ENCODE results near the gene CELA2B.
"Not testable (repeated sequence)": the region's sequence is repeated elsewhere in the genome, so short reads cannot be mapped to it uniquely, and the experiment has no call there.

DNA sequence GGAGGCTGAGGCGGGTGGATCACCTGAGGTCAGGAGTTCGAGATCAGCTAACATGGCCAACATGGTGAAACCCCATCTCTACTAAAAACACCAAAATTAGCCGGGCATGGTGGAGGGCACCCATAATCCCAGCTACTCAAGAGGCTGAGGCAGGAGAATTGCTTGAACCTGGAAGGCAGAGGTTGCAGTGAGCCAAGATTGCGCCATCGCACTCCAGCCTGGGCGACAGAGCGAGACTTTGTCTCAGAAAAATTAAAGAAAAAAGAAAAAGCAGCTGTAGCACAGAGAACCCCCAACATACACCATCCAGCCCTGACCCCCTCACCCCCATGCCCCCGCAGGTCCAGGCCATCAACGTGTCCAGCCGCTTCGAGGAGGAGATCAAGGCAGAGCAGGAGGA lies 47.7 kb upstream of the CELA2B start:
- not testable (repeated sequence) for TF ChIP-seq ZEB2 (tag by site-specific recombination; IDR thresholded peaks at IDR 0.05); ZBTB49 (tag by site-specific recombination; IDR thresholded peaks at IDR 0.05; ENCODE audit: low read depth); ZNF37A (tag by site-specific recombination; IDR thresholded peaks at IDR 0.05); ZNF768 (tag by site-specific recombination; IDR thresholded peaks at IDR 0.05); ZNF585B (tag by site-specific recombination; IDR thresholded peaks at IDR 0.05); ZIC2 (tag by site-specific recombination; IDR thresholded peaks at IDR 0.05); ZNF473 (tag by site-specific recombination; IDR thresholded peaks at IDR 0.05)
- TF ChIP-seq, protein P1, sequence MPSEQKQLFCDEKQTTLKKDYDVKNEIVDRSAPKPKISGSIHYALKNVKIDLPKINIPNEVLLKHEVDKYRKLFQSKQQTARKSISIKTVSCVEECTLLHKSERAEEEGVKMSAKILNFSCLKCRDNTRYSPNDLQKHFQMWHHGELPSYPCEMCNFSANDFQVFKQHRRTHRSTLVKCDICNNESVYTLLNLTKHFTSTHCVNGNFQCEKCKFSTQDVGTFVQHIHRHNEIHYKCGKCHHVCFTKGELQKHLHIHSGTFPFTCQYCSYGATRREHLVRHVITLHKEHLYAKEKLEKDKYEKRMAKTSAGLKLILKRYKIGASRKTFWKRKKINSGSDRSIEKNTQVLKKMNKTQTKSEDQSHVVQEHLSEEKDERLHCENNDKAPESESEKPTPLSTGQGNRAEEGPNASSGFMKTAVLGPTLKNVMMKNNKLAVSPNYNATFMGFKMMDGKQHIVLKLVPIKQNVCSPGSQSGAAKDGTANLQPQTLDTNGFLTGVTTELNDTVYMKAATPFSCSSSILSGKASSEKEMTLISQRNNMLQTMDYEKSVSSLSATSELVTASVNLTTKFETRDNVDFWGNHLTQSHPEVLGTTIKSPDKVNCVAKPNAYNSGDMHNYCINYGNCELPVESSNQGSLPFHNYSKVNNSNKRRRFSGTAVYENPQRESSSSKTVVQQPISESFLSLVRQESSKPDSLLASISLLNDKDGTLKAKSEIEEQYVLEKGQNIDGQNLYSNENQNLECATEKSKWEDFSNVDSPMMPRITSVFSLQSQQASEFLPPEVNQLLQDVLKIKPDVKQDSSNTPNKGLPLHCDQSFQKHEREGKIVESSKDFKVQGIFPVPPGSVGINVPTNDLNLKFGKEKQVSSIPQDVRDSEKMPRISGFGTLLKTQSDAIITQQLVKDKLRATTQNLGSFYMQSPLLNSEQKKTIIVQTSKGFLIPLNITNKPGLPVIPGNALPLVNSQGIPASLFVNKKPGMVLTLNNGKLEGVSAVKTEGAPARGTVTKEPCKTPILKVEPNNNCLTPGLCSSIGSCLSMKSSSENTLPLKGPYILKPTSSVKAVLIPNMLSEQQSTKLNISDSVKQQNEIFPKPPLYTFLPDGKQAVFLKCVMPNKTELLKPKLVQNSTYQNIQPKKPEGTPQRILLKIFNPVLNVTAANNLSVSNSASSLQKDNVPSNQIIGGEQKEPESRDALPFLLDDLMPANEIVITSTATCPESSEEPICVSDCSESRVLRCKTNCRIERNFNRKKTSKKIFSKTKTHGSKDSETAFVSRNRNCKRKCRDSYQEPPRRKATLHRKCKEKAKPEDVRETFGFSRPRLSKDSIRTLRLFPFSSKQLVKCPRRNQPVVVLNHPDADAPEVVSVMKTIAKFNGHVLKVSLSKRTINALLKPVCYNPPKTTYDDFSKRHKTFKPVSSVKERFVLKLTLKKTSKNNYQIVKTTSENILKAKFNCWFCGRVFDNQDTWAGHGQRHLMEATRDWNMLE (tag by site-specific recombination; conservative IDR thresholded peaks at IDR 0.05; ENCODE audit: low read depth), result not testable (repeated sequence)
- TF ChIP-seq, protein P2, sequence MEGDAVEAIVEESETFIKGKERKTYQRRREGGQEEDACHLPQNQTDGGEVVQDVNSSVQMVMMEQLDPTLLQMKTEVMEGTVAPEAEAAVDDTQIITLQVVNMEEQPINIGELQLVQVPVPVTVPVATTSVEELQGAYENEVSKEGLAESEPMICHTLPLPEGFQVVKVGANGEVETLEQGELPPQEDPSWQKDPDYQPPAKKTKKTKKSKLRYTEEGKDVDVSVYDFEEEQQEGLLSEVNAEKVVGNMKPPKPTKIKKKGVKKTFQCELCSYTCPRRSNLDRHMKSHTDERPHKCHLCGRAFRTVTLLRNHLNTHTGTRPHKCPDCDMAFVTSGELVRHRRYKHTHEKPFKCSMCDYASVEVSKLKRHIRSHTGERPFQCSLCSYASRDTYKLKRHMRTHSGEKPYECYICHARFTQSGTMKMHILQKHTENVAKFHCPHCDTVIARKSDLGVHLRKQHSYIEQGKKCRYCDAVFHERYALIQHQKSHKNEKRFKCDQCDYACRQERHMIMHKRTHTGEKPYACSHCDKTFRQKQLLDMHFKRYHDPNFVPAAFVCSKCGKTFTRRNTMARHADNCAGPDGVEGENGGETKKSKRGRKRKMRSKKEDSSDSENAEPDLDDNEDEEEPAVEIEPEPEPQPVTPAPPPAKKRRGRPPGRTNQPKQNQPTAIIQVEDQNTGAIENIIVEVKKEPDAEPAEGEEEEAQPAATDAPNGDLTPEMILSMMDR (tag by site-specific recombination; IDR thresholded peaks at IDR 0.05), result not testable (repeated sequence)
